Nephron progenitor cell (in vitro differentiated cells): ENCODE results near the gene MCF2L.
A peak's percentile ranks its signal among the peaks of the same experiment; 100 is the strongest.

ENCODE experiments used
- DNase-seq: peaks from one replicate; pipeline ENCODE4 v3.0.0; 2021
- H3K27ac Mint-ChIP-seq: 2 replicates; pipeline ENCODE4 v1.8.0; 2021; ENCODE audit warnings: mild to moderate bottlenecking, moderate library complexity, mixed read lengths
- H3K27me3 Mint-ChIP-seq: 2 replicates; pipeline ENCODE4 v1.8.0; 2021; ENCODE audit warnings: mild to moderate bottlenecking, low read depth, mixed read lengths; ENCODE audit not compliant: poor library complexity
- H3K36me3 Mint-ChIP-seq: 2 replicates; pipeline ENCODE4 v1.8.0; 2021; ENCODE audit warnings: low read depth, mixed read lengths
- H3K4me1 Mint-ChIP-seq: 2 replicates; pipeline ENCODE4 v1.8.0; 2021; ENCODE audit warnings: mixed read lengths
- H3K4me3 Mint-ChIP-seq: 2 replicates; pipeline ENCODE4 v1.8.0; 2021; ENCODE audit warnings: mild to moderate bottlenecking, moderate library complexity, mixed read lengths
- H3K9me3 Mint-ChIP-seq: 2 replicates; pipeline ENCODE4 v1.8.0; 2021; ENCODE audit warnings: mild to moderate bottlenecking, moderate library complexity, mixed read lengths
- CTCF ChIP-seq: fragments of 200-600 bp; sonication (generic); IDR thresholded peaks from 2 replicates; pipeline ENCODE4 v1.5.0; 2021; ENCODE audit warnings: antibody characterized with exemption

Gene MCF2L

DNA sequence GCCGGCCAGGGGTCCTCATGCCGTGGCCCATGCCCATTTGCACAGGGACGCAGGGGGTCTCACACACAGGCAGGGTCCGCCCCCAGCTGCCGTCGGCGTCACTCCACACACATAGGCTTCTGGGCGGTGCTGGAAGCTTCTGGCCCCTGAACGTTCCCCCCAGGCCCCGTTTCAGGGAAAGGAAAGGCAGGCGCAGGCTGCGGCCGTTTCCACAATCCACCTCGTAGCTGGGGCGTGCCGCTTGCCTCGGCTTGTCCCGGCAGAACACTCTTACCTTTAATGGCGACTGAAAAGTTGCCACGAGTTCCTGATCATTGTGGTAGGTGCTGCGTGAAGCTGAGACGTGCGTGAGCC lies 53.4 kb downstream of the MCF2L start:
- Mint-ChIP-seq H3K9me3 (no peaks in the 10 kb centered on the region), H3K4me1 (peaks cover 40% of the 10 kb centered on the region), H3K4me3 (no peak overlapping the region), H3K36me3 (no peaks in the 10 kb centered on the region), H3K27ac (peak overlapping the region; percentile 85), H3K27me3 (peaks cover 14% of the 10 kb centered on the region)
- TF ChIP-seq CTCF: no peak
- no peak for DNase-seq

GRCh38 chr13:113022745-113023574 lies 53.9 kb downstream of the MCF2L start:
- H3K9me3 Mint-ChIP-seq: no peaks in the 10 kb centered on the region
- no peaks in the 10 kb centered on the region for H3K36me3 Mint-ChIP-seq
- H3K27ac Mint-ChIP-seq: peak overlapping the region; percentile 85
- H3K4me1 Mint-ChIP-seq: peaks cover 40% of the 10 kb centered on the region
- H3K4me3 Mint-ChIP-seq: peak overlapping the region; percentile 61
- TF ChIP-seq CTCF: no peak
- peak; percentile 52 for DNase-seq
- peaks cover 12% of the 10 kb centered on the region for H3K27me3 Mint-ChIP-seq

- no peak for DNase-seq
- Mint-ChIP-seq H3K27me3 (peaks cover 8% of the 10 kb centered on the region), H3K4me3 (no peak overlapping the region), H3K4me1 (peaks cover 40% of the 10 kb centered on the region), H3K36me3 (no peaks in the 10 kb centered on the region), H3K9me3 (no peaks in the 10 kb centered on the region), H3K27ac (peak overlapping the region; percentile 91)
- TF ChIP-seq CTCF: no peak
Measured at GRCh38 chr13:113023694-113024430, 54.8 kb downstream of the MCF2L start.

GRCh38 chr13:113024466-113024865 lies 55.5 kb downstream of the MCF2L start:
- Mint-ChIP-seq H3K4me3 (no peak overlapping the region), H3K27ac (no peak overlapping the region), H3K27me3 (peaks cover 8% of the 10 kb centered on the region), H3K36me3 (no peaks in the 10 kb centered on the region), H3K9me3 (no peaks in the 10 kb centered on the region), H3K4me1 (peaks cover 38% of the 10 kb centered on the region)
- no peak for TF ChIP-seq CTCF
- no peak for DNase-seq

DNA sequence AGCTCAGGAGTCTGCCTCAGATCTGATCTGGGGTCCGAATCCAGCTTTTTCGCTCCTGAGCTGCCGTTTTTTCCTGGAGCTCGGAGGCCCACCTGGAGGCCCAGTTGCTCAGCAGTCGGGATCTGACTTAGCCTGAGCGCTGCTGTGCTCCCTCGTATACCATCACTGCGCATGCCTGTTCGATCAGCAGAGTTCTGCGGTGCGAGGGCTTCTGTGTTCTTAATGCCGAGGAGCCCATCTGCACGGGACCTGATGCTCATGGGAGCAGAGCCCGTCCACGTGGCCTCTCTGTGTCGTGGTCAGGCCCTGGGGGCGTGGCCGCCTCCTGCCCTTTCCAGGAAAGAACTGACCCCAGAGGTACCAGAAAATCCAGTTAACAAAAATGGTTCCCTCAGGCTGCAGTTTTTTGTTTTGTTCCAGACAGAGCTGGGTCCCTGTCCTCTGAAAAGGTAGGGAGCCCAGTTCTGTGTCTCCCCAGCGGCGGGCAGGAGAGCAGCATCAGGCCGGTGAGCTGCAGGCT lies 57.4 kb downstream of the MCF2L start:
- Mint-ChIP-seq H3K36me3 (no peaks in the 10 kb centered on the region), H3K27me3 (peaks cover 8% of the 10 kb centered on the region), H3K27ac (no peak overlapping the region), H3K4me1 (peaks cover 20% of the 10 kb centered on the region), H3K9me3 (no peaks in the 10 kb centered on the region), H3K4me3 (no peak overlapping the region)
- DNase-seq: no peak
- no peak for TF ChIP-seq CTCF
